Cardiac fibroblast (primary cell): ENCODE measurements around the gene SCN8A.
"Not testable (repeated sequence)": the region's sequence is repeated elsewhere in the genome, so short reads cannot be mapped to it uniquely, and the experiment has no call there.

ENCODE experiments used
- DNase-seq, 2 donors: peaks; one replicate each; pipeline versions ENCODE4 v3.0.0 to v3.0.0-alpha.2; 2010; ENCODE audit warnings: low read depth in 2 of 2
- H3K4me3 ChIP-seq, 2 donors: replicated peaks in 1 of 2; 1 replicate in 1 of 2; 2 replicates in 1 of 2; pipeline ENCODE4 v1.5.1; 2011; ENCODE audit warnings: low read depth in 2 of 2, low read length in 2 of 2, mild to moderate bottlenecking in 2 of 2, moderate library complexity in 1 of 2
- CTCF ChIP-seq: IDR thresholded peaks from one replicate; pipeline ENCODE4 v1.5.1; 2011; ENCODE audit warnings: low read depth, mild to moderate bottlenecking, low read length, inconsistent platforms

The SCN8A gene

GRCh38 chr12:51598156-51598555, 7.1 kb downstream of the SCN8A start:
- DNase-seq = no peak
- TF ChIP-seq CTCF = no peak
- no peak overlapping the region for H3K4me3 ChIP-seq

DNA sequence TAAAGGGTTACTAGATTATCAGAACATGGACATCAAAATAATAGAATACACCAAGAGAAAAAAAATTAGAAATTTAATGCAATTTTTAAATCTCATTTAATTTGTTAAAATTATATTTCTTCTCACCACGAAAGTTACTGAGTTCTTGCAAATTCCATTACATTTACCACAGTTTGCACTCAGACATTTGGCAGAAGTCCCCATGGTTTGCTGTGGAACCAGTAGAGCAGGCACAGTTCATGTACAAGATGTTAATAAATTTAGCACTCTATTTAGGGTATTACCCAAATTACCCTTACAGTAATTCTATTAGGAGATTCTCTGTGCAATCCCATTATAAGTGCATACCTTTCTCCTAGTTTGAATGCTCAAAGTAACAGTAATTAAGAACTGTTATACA, 9.7 kb downstream of the SCN8A start:
- TF ChIP-seq CTCF = no peak
- H3K4me3 ChIP-seq = no peak overlapping the region
- DNase-seq = no peak

GRCh38 chr12:51601241-51601640, 10.2 kb downstream of the SCN8A start:
- no peak for DNase-seq
- no peak overlapping the region for H3K4me3 ChIP-seq
- no peak for TF ChIP-seq CTCF

DNA sequence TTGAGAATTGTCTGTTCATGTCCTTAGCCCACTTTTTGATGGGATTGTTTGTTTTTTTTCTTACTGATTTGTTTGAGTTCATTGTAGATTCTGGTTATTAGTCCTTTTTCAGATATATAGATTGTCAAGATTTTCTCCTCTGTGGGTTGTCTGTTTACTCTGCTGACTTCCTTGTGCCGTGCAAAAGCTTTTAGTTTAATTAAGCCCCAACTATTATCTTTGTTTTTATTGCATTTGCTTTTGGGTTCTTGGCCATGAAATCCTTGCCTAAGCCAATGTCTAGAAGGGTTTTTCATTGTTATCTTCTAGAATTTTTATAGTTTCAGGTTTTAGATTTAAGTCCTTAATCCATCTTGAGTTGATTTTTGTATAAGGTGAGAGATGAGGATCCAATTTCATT, 14.9 kb downstream of the SCN8A start:
- not testable (repeated sequence) for H3K4me3 ChIP-seq, DNase-seq

GRCh38 chr12:51607197-51607596, 16.2 kb downstream of the SCN8A start:
- not testable (repeated sequence) for H3K4me3 ChIP-seq, DNase-seq

DNA sequence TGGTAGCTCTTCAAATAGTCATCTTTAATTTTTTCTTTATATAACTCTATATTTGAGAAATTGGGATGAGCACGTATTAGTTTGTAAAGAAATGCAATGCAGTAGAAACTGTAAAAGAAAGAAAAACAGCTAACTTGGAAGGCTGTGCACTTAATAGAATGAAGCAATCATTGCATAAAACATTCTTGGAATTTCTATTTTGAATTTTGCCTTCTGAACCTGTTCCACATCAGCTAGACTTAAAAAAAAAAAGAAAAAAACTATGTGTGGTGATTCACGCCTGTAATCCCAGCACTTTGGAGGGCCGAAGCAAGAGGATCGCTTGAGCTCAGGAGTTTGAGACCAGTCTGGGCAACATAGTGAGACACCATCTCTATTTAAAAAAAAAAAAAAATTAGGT, 29.4 kb downstream of the SCN8A start:
- H3K4me3 ChIP-seq = no peak overlapping the region
- DNase-seq = peak; percentile 10 to 19
- TF ChIP-seq CTCF = no peak

- H3K4me3 ChIP-seq = no peak overlapping the region
- DNase-seq = peak; percentile 20 to 29
- no peak for TF ChIP-seq CTCF
Observed at GRCh38 chr12:51621156-51621922, 30.3 kb downstream of the SCN8A start.

GRCh38 chr12:51622564-51622963, 31.5 kb downstream of the SCN8A start:
- no peak for TF ChIP-seq CTCF
- DNase-seq = peak; percentile 13 to 41
- H3K4me3 ChIP-seq = no peak overlapping the region
